Mesenchymal stem cell (in vitro differentiated cells and primary cell): ENCODE data around the gene PANX1.

Experiments
- DNase-seq: peaks from one replicate; pipeline ENCODE4 v3.0.0-alpha.2; 2013
- H2AFZ ChIP-seq: one replicate; pipeline ENCODE4 v1.6.1; 2013; ENCODE audit warnings: low read depth, mild to moderate bottlenecking, control low read depth, inconsistent platforms, low read length, moderate library complexity
- H2AK5ac ChIP-seq: 2 replicates; pipeline ENCODE4 v1.6.1; 2013; ENCODE audit warnings: low read length, moderate library complexity, mild to moderate bottlenecking, inconsistent platforms; ENCODE audit not compliant: severe bottlenecking
- H2BK120ac ChIP-seq: one replicate; pipeline ENCODE4 v1.6.1; 2013; ENCODE audit warnings: low read depth, mild to moderate bottlenecking, inconsistent platforms, low read length, moderate library complexity
- H2BK12ac ChIP-seq, 2 experiments: one replicate each; pipeline ENCODE4 v1.6.1; 2013; ENCODE audit warnings: inconsistent platforms in 2 of 2, low read length in 2 of 2, mild to moderate bottlenecking in 2 of 2, moderate library complexity in 2 of 2, control low read depth in 1 of 2
- H2BK15ac ChIP-seq: one replicate; pipeline ENCODE4 v1.6.1; 2013; ENCODE audit warnings: mild to moderate bottlenecking, low read depth, inconsistent platforms; ENCODE audit not compliant: poor library complexity, severe bottlenecking
- H2BK5ac ChIP-seq: 2 replicates; pipeline ENCODE4 v1.6.1; 2013; ENCODE audit warnings: low read depth, mild to moderate bottlenecking, low read length, control low read depth, inconsistent platforms; ENCODE audit not compliant: poor library complexity, severe bottlenecking
- H3K14ac ChIP-seq, 2 experiments: one replicate each; pipeline ENCODE4 v1.6.1; 2013; ENCODE audit warnings: inconsistent platforms in 2 of 2, low read length in 2 of 2, control low read depth in 1 of 2, mild to moderate bottlenecking in 1 of 2, moderate library complexity in 1 of 2
- H3K18ac ChIP-seq, 2 experiments: one replicate each; pipeline ENCODE4 v1.6.1; 2013; ENCODE audit warnings: inconsistent platforms in 2 of 2, low read length in 2 of 2, control low read depth in 1 of 2, low read depth in 1 of 2, mild to moderate bottlenecking in 1 of 2
- H3K23ac ChIP-seq, 2 experiments: one replicate each; pipeline ENCODE4 v1.6.1; 2013; ENCODE audit warnings: inconsistent platforms in 2 of 2, low read length in 2 of 2, mild to moderate bottlenecking in 2 of 2, moderate library complexity in 2 of 2, control low read depth in 1 of 2
- H3K27ac ChIP-seq: 2 replicates; pipeline ENCODE4 v1.5.1; 2013; ENCODE audit warnings: mild to moderate bottlenecking, moderate library complexity, low read length, control low read depth, inconsistent platforms; ENCODE audit not compliant: poor library complexity, severe bottlenecking
- H3K27me3 ChIP-seq, 2 experiments: 2 replicates each; pipeline versions ENCODE4 v1.6.1 to v1.7.0; 2013; ENCODE audit warnings: low read length in 2 of 2, mild to moderate bottlenecking in 2 of 2, moderate library complexity in 2 of 2, control low read depth in 1 of 2, inconsistent platforms in 1 of 2; ENCODE audit not compliant: control insufficient read depth in 1 of 2, insufficient read depth in 1 of 2
- H3K36me3 ChIP-seq, 2 experiments: 2 replicates each; pipeline versions ENCODE4 v1.6.1 to v1.7.0; 2013; ENCODE audit warnings: low read length in 2 of 2, control low read depth in 1 of 2, inconsistent platforms in 1 of 2, low read depth in 1 of 2, mild to moderate bottlenecking in 1 of 2; ENCODE audit not compliant: insufficient read depth in 2 of 2, control insufficient read depth in 1 of 2
- H3K4ac ChIP-seq, 2 experiments: one replicate each; pipeline ENCODE4 v1.6.1; 2013; ENCODE audit warnings: inconsistent platforms in 2 of 2, low read length in 2 of 2, mild to moderate bottlenecking in 2 of 2, moderate library complexity in 2 of 2, control low read depth in 1 of 2, low read depth in 1 of 2
- H3K4me1 ChIP-seq: 2 replicates; pipeline ENCODE4 v1.6.1; 2013; ENCODE audit warnings: low read depth, low read length, control low read depth; ENCODE audit not compliant: control insufficient read depth, insufficient read depth
- H3K4me2 ChIP-seq: 2 replicates; pipeline ENCODE4 v1.6.1; 2013; ENCODE audit warnings: low read length, mild to moderate bottlenecking, inconsistent platforms; ENCODE audit not compliant: poor library complexity, severe bottlenecking
- H3K4me3 ChIP-seq, 2 experiments: 2 replicates each; pipeline versions ENCODE4 v1.5.1 to v1.7.0; 2013; ENCODE audit warnings: low read length in 2 of 2, mild to moderate bottlenecking in 2 of 2, control low read depth in 1 of 2, low read depth in 1 of 2; ENCODE audit not compliant: insufficient read depth in 1 of 2
- H3K79me1 ChIP-seq: replicated peaks from 2 replicates; pipeline ENCODE4 v1.6.1; 2013; ENCODE audit warnings: mild to moderate bottlenecking, control low read depth, low read length, inconsistent platforms; ENCODE audit not compliant: poor library complexity, severe bottlenecking
- H3K9ac ChIP-seq: 2 replicates; pipeline ENCODE4 v1.7.0; 2013; ENCODE audit warnings: mild to moderate bottlenecking, low read length, moderate library complexity
- H3K9me3 ChIP-seq: 2 replicates; pipeline ENCODE4 v1.7.0; 2013; ENCODE audit warnings: mild to moderate bottlenecking, low read length; ENCODE audit not compliant: control insufficient read depth
- H4K8ac ChIP-seq: one replicate; pipeline ENCODE4 v1.6.1; 2013; ENCODE audit warnings: inconsistent platforms, mild to moderate bottlenecking, low read length, moderate library complexity
- H4K91ac ChIP-seq: one replicate; pipeline ENCODE4 v1.6.1; 2013; ENCODE audit warnings: mild to moderate bottlenecking, low read length, inconsistent platforms
- WGBS: methylation state at CpG from one replicate; pipeline ENCODE4 v1.1.7; 2013; ENCODE audit warnings: mixed read lengths; 5-methylcytosine and 5-hydroxymethylcytosine counted together

PANX1 gene

DNA sequence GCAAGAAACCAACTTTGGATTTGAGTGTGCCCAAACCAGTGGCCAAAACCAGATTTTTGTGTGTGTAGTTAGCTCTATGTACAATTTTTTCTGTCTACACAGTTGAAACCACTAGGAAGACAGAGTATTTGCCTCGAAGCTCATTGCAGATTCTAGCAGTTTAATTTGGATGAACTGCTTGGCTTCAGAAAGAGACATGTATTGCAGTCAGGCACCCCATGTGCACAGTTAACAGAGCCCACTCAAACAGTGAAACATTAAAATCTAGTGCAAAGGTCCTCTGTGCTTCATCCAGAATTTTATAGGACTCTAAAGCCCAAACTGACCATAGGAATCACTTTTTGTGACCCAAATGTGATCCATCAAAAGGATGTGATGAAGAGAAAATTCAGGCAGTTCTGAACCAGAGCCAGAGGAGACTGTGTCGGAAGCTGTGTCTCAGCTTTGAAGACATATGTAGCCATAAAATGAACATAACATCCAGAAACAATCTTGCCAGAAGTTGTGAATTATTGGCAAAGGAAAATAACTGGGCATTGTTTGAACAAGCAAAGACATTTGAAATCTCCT is 82.7 kb downstream of the PANX1 start:
- Histone ChIP-seq H2AK5ac (no peak overlapping the region), H2BK5ac (no peak overlapping the region), H3K4me1 (no peaks in the 10 kb centered on the region), H3K14ac (no peak overlapping the region), H3K4me3 (no peak overlapping the region), H3K9ac (no peak overlapping the region), H3K23ac (no peak overlapping the region), H3K27ac (no peak overlapping the region), H4K91ac (no peak overlapping the region), H3K18ac (no peak overlapping the region), H2BK120ac (no peak overlapping the region), H3K9me3 (no peaks in the 10 kb centered on the region), H2AFZ (no peak overlapping the region), H2BK12ac (no peak overlapping the region), H3K4ac (no peak overlapping the region), H3K36me3 (no peaks in the 10 kb centered on the region), H3K27me3 (no peaks in the 10 kb centered on the region), H3K79me1 (no peaks in the 10 kb centered on the region), H2BK15ac (no peak overlapping the region), H4K8ac (no peak overlapping the region), H3K4me2 (no peak overlapping the region)
- DNase-seq, result no peak
- 50% methylated on average over 1 of the region's 2 CpGs for WGBS

GRCh38 chr11:94212898-94213297 is 84.3 kb downstream of the PANX1 start:
- Histone ChIP-seq H3K4me1 (no peaks in the 10 kb centered on the region), H3K79me1 (no peaks in the 10 kb centered on the region), H3K14ac (no peak overlapping the region), H2BK12ac (no peak overlapping the region), H2BK5ac (no peak overlapping the region), H2AFZ (no peak overlapping the region), H3K18ac (no peak overlapping the region), H4K91ac (no peak overlapping the region), H2BK120ac (no peak overlapping the region), H3K36me3 (no peaks in the 10 kb centered on the region), H3K23ac (no peak overlapping the region), H4K8ac (no peak overlapping the region), H3K4me2 (no peak overlapping the region), H3K9ac (no peak overlapping the region), H2AK5ac (no peak overlapping the region), H3K4me3 (no peak overlapping the region), H3K4ac (no peak overlapping the region), H3K27ac (no peak overlapping the region), H3K27me3 (no peaks in the 10 kb centered on the region), H3K9me3 (no peaks in the 10 kb centered on the region), H2BK15ac (no peak overlapping the region)
- DNase-seq, result no peak
- 95% methylated on average over 2 of the region's 2 CpGs for WGBS

DNA sequence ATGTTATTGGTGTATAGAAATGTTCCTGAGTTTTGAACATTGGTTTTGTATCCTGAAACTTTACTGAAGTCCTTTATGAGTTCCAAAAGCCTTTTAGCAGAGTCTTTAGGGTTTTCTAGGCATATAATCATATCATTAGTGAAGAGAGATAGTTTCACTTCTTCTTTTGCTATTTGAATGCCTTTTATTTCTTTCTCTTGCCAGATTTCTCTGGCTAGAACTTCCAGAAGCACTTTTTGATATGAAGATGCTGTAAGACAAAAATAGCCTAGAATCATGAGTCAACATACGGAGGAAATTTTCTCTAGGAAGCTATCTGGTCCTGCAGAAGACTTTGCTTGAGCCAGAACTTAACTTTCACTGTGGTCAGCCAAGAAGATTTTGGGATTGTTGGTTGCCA is 89.1 kb downstream of the PANX1 start:
- Histone ChIP-seq H3K27me3 (no peaks in the 10 kb centered on the region), H3K4me2 (no peak overlapping the region), H2AK5ac (no peak overlapping the region), H3K79me1 (no peaks in the 10 kb centered on the region), H4K91ac (no peak overlapping the region), H3K4me3 (no peak overlapping the region), H3K14ac (no peak overlapping the region), H2BK120ac (no peak overlapping the region), H3K9ac (no peak overlapping the region), H2BK12ac (no peak overlapping the region), H3K18ac (no peak overlapping the region), H3K9me3 (peaks cover 13% of the 10 kb centered on the region), H3K4ac (no peak overlapping the region), H3K27ac (no peak overlapping the region), H2AFZ (no peak overlapping the region), H3K4me1 (no peaks in the 10 kb centered on the region), H2BK15ac (no peak overlapping the region), H3K23ac (no peak overlapping the region), H2BK5ac (no peak overlapping the region), H3K36me3 (no peaks in the 10 kb centered on the region), H4K8ac (no peak overlapping the region)
- 95% methylated on average over 1 of the region's 1 CpG for WGBS
- DNase-seq, result no peak

DNA sequence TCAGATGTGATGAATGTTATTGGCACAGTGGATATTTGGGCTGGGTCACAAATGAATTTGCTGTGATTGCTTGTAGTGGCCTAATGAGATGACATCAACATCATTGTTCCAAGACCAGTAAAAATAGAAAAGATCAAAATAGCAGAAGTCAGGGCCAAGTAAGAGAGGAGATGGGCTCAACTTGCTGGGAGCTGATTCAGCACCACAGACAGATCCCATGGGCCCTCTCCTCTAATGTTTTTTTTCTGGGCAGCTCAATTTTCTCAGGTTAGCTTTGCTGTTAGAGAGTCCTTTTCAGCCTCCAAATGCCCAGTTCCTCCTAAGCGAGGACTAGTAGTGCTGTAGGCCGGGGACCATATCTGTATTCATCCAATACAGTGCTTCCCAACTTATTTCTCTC is 89.7 kb downstream of the PANX1 start:
- H3K4me3 ChIP-seq, result no peak overlapping the region
- no peak overlapping the region for H2BK120ac ChIP-seq
- no peaks in the 10 kb centered on the region for H3K4me1 ChIP-seq
- no peak overlapping the region for H2BK12ac ChIP-seq
- no peak overlapping the region for H2AFZ ChIP-seq
- H3K79me1 ChIP-seq, result no peaks in the 10 kb centered on the region
- H2BK5ac ChIP-seq, result no peak overlapping the region
- H3K4me2 ChIP-seq, result no peak overlapping the region
- H3K4ac ChIP-seq, result no peak overlapping the region
- no peak overlapping the region for H4K91ac ChIP-seq
- H2AK5ac ChIP-seq, result no peak overlapping the region
- no peak overlapping the region for H3K18ac ChIP-seq
- no peak overlapping the region for H3K14ac ChIP-seq
- 50% methylated on average over 1 of the region's 2 CpGs for WGBS
- H3K27ac ChIP-seq, result no peak overlapping the region
- no peak overlapping the region for H3K9ac ChIP-seq
- peaks cover 13% of the 10 kb centered on the region for H3K9me3 ChIP-seq
- H4K8ac ChIP-seq, result no peak overlapping the region
- no peak for DNase-seq
- no peak overlapping the region for H3K23ac ChIP-seq
- no peaks in the 10 kb centered on the region for H3K27me3 ChIP-seq
- H3K36me3 ChIP-seq, result no peaks in the 10 kb centered on the region
- no peak overlapping the region for H2BK15ac ChIP-seq
